Stimulated activated naive CD8-positive, alpha-beta T cell treated with anti-CD3 and anti-CD28 coated beads, Interleukin-15, Interleukin-2, amounts not matched to agents 100 ng/mL and 50 ng/mL, for 24 hours (primary cell): Measurements from ENCODE around the gene SFMBT1.

ENCODE experiments used
- H3K27ac Mint-ChIP-seq: one replicate; pipeline ENCODE4 v1.8.0; 2021; ENCODE audit warnings: mild to moderate bottlenecking, mixed read lengths
- H3K27me3 Mint-ChIP-seq: one replicate; pipeline ENCODE4 v1.8.0; 2021; ENCODE audit warnings: mixed read lengths
- H3K36me3 Mint-ChIP-seq: one replicate; pipeline ENCODE4 v1.8.0; 2021; ENCODE audit warnings: low read depth, mixed read lengths
- H3K4me1 Mint-ChIP-seq: one replicate; pipeline ENCODE4 v1.8.0; 2021; ENCODE audit warnings: low read depth, mixed read lengths
- H3K4me3 Mint-ChIP-seq: one replicate; pipeline ENCODE4 v1.8.0; 2021; ENCODE audit warnings: mild to moderate bottlenecking, mixed read lengths
- H3K9me3 Mint-ChIP-seq: one replicate; pipeline ENCODE4 v1.8.0; 2021; ENCODE audit warnings: mixed read lengths

SFMBT1 gene

GRCh38 chr3:53045518-53046170, at the start of gene SFMBT1:
TSS of gene SFMBT1 (minus strand) at chr3:53046073. CDS start at chr3:52969128, 76,945 bp downstream.
- peaks cover 45% of the 10 kb centered on the region for H3K4me1 Mint-ChIP-seq
- H3K36me3 Mint-ChIP-seq, result no peaks in the 10 kb centered on the region
- no peaks in the 10 kb centered on the region for H3K9me3 Mint-ChIP-seq
- H3K4me3 Mint-ChIP-seq, result peak within 1 kb of the TSS; percentile 92
- peak within 1 kb of the TSS; percentile 91 for H3K27ac Mint-ChIP-seq
- H3K27me3 Mint-ChIP-seq, result peaks cover 7% of the 10 kb centered on the region

- Mint-ChIP-seq H3K36me3 (peaks cover 54% of the 10 kb centered on the region), H3K9me3 (no peaks in the 10 kb centered on the region), H3K4me1 (no peaks in the 10 kb centered on the region), H3K4me3 (no peak overlapping the region), H3K27ac (no peak overlapping the region), H3K27me3 (no peaks in the 10 kb centered on the region)
These were observed 47.1 kb upstream of the SFMBT1 start for GRCh38 chr3:53092942-53093341.

DNA sequence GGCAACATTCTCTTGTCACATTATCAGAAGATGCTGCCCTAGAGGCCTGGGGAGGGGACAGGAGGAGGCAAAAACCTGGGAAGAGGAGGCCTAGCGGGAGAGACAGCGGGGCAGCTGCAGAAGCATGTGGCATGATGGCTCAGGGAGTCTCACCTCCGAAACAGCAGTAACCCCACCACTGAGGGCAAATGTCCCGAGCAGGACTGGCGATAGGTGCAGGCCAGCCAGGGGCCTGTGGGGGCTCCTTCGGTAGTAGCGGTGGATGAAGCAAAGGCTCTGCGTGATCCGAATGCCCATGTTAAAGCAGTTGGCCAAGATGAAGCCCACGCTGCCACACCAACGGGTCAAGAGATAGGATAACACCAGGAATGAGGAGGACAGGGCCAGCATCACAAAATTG, 46.3 kb upstream of the SFMBT1 start:
- H3K27ac Mint-ChIP-seq, result no peak overlapping the region
- H3K4me3 Mint-ChIP-seq, result no peak overlapping the region
- H3K36me3 Mint-ChIP-seq, result peaks cover 47% of the 10 kb centered on the region
- no peaks in the 10 kb centered on the region for H3K4me1 Mint-ChIP-seq
- no peaks in the 10 kb centered on the region for H3K27me3 Mint-ChIP-seq
- no peaks in the 10 kb centered on the region for H3K9me3 Mint-ChIP-seq

GRCh38 chr3:53091011-53091410, 45.1 kb upstream of the SFMBT1 start:
- Mint-ChIP-seq H3K36me3 (peaks cover 43% of the 10 kb centered on the region), H3K4me3 (no peak overlapping the region)

GRCh38 chr3:53089511-53089910, 43.6 kb upstream of the SFMBT1 start:
- H3K4me1 Mint-ChIP-seq, result no peaks in the 10 kb centered on the region
- no peak overlapping the region for H3K27ac Mint-ChIP-seq
- H3K9me3 Mint-ChIP-seq, result no peaks in the 10 kb centered on the region
- H3K4me3 Mint-ChIP-seq, result no peak overlapping the region
- H3K36me3 Mint-ChIP-seq, result peaks cover 39% of the 10 kb centered on the region
- H3K27me3 Mint-ChIP-seq, result no peaks in the 10 kb centered on the region

More at GRCh38 chr3:53091011-53091410, 45.1 kb upstream of the SFMBT1 start:
- H3K27ac Mint-ChIP-seq, result no peak overlapping the region
- H3K4me1 Mint-ChIP-seq, result no peaks in the 10 kb centered on the region
- H3K27me3 Mint-ChIP-seq, result no peaks in the 10 kb centered on the region
- no peaks in the 10 kb centered on the region for H3K9me3 Mint-ChIP-seq

DNA sequence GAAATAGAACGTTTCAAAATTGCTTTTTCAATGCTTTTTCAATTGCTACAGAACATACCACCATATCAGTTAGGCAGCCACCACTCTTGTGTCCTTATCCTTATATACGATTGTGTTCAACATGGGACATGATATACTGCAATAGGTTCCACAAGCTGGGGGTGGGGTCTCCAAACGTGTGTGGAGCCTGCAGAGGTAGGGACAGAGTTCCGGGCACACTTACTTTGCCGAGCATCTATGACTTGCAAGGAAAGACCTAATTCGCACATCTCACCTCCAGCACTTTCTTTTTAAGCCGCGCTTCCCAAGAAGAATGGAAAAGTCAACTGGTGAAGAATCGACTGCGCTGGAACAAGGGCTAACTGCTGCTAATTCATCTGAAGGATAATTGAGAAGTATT, 39.6 kb upstream of the SFMBT1 start:
- Mint-ChIP-seq H3K36me3 (peaks cover 7% of the 10 kb centered on the region), H3K27ac (no peak overlapping the region), H3K27me3 (no peaks in the 10 kb centered on the region), H3K4me3 (no peak overlapping the region), H3K9me3 (no peaks in the 10 kb centered on the region), H3K4me1 (no peaks in the 10 kb centered on the region)

DNA sequence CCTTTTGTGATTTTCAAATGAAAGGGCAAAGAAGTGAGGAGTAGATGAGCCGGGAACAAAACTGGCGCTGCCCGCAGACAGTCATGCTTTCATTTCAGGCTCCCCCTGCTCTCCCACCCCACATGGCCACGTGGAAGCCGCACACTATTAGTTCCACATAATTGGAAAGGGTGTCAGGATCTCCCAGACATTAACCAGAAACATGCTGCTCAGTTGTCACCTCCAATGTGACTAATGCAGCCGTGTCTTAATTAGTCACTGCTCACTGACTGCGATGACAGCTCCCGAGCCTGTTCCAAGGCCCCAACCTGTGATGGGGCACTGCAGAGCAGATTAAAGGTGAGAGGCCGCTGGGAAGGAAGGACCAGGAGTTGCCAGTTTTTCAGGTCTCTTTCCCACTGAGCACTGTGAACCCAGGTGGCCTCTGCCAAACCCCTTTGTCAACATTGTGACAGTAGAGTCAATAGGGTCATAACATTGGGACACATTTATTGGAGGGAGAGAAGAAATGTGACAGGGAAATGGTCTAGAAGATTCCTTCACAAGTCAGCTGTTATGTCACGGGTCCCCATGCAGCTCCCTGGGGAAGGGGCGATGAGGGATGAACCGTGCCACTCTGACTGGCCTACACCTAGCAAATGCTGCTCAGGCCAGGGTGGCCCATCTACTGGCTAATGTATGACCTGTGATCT, 38.6 kb upstream of the SFMBT1 start:
- Mint-ChIP-seq H3K9me3 (no peaks in the 10 kb centered on the region), H3K4me3 (no peak overlapping the region), H3K36me3 (peaks cover 5% of the 10 kb centered on the region), H3K4me1 (no peaks in the 10 kb centered on the region), H3K27ac (no peak overlapping the region), H3K27me3 (no peaks in the 10 kb centered on the region)

DNA sequence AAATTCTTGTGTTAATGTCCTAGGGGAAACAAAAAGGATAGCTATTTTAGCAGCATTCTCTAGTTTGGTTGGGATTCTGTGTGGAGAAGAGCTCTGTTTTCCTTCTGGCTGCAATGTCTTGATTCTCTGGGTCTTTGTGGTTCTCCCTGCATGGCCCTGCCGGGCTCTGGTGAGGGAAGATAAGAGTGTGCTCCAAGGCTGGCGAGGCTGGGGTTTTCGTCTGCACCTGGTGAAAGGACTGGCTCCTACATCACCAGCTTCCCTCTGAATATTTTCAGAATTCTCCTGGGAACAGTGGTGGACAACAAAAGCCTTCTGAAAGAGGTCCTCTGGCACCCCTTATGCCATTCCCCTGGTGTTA, 38.1 kb upstream of the SFMBT1 start:
- Mint-ChIP-seq H3K36me3 (peaks cover 3% of the 10 kb centered on the region), H3K9me3 (no peaks in the 10 kb centered on the region), H3K4me3 (no peak overlapping the region), H3K4me1 (no peaks in the 10 kb centered on the region), H3K27ac (no peak overlapping the region), H3K27me3 (no peaks in the 10 kb centered on the region)

DNA sequence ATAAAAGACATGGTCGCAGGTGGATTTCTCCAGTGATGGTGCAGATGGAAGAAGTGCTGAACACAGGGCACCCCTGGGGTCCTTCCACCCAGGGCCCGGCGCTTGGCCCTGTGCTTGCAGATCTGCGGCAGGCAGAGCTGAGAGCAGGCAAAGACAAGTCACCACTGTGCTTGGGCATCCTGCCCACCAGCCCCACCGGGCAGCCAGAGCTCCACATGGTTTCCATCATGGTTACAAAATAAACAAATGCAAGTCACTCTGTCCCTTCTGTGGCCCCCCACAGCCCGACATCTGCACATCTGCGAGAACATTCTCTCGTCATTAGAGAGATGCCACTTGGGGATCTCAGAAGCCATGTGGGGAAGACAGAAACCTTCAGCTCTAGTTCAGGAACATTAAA, 37.6 kb upstream of the SFMBT1 start:
- H3K36me3 Mint-ChIP-seq, result peaks cover 3% of the 10 kb centered on the region
- H3K9me3 Mint-ChIP-seq, result no peaks in the 10 kb centered on the region
- H3K27me3 Mint-ChIP-seq, result no peaks in the 10 kb centered on the region
- no peaks in the 10 kb centered on the region for H3K4me1 Mint-ChIP-seq
- H3K4me3 Mint-ChIP-seq, result no peak overlapping the region
- no peak overlapping the region for H3K27ac Mint-ChIP-seq

- H3K4me1 Mint-ChIP-seq, result no peaks in the 10 kb centered on the region
- H3K36me3 Mint-ChIP-seq, result no peaks in the 10 kb centered on the region
- no peak overlapping the region for H3K27ac Mint-ChIP-seq
- no peak overlapping the region for H3K4me3 Mint-ChIP-seq
- no peaks in the 10 kb centered on the region for H3K27me3 Mint-ChIP-seq
- no peaks in the 10 kb centered on the region for H3K9me3 Mint-ChIP-seq
These were observed 36.9 kb upstream of the SFMBT1 start for GRCh38 chr3:53082736-53083135.

GRCh38 chr3:53081318-53081717, 35.4 kb upstream of the SFMBT1 start:
- Mint-ChIP-seq H3K36me3 (no peaks in the 10 kb centered on the region), H3K27me3 (no peaks in the 10 kb centered on the region), H3K4me1 (no peaks in the 10 kb centered on the region), H3K27ac (no peak overlapping the region), H3K9me3 (no peaks in the 10 kb centered on the region), H3K4me3 (no peak overlapping the region)

- H3K4me3 Mint-ChIP-seq, result no peak overlapping the region
- H3K27me3 Mint-ChIP-seq, result no peaks in the 10 kb centered on the region
- H3K4me1 Mint-ChIP-seq, result no peaks in the 10 kb centered on the region
- H3K27ac Mint-ChIP-seq, result no peak overlapping the region
- H3K9me3 Mint-ChIP-seq, result no peaks in the 10 kb centered on the region
- H3K36me3 Mint-ChIP-seq, result no peaks in the 10 kb centered on the region
These were observed 34.8 kb upstream of the SFMBT1 start for GRCh38 chr3:53080612-53081205.

DNA sequence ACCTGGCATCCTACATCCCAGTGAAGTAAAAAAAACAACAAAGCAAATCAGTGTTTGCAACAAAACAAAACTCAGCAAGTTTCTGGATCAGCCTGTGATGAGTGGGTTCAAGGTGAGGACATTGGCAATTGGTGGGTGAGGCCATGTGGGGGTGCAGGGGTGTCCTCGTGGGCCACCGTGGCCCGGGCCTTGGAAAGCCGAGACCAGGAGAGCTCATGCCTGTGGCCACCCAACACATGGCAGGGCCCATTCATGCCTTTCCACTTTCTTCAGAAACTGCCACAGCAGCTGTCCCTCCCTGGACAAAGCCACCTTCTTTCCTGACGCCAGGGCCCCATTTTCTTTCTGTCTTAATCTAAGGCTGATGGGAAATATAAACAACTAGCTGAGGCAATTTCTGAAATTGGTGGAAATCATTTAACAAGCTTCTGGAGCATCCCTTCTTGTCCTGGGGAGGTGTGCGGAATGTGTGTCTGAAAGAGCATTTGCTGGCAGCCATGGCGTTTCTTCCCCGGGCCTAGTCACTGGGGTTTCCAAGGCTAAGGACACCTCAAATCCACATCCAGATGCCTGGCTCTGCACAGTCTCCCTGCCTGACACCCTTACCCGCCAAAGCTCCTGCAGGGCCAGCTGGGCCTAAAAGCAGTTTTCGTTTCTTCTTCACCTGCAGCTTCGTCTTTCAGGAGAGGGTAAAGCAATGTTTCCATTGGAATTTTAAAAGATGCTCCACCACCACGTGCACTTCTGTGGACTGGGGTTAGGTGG, 34.1 kb upstream of the SFMBT1 start:
- Mint-ChIP-seq H3K9me3 (no peaks in the 10 kb centered on the region), H3K27ac (no peak overlapping the region), H3K36me3 (no peaks in the 10 kb centered on the region), H3K4me1 (no peaks in the 10 kb centered on the region), H3K27me3 (no peaks in the 10 kb centered on the region), H3K4me3 (no peak overlapping the region)

DNA sequence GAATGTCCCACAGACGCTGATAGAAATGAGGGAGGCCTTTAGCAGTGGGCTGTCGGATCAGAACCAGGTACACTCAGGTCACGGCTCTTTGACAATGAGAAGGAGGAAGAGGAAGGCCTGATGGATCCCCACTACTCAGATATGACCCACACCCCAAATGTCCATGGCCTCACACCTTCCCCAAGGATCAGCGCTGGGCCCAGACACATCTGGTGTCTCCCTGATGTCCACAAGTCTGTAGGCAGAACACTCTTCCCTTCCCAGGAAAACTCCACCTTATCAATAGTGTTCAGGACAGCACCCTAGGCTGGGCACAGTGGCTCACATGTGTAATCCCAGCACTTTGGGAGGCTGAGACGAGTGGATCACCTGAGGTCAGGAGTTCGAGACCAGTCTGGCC, 33.3 kb upstream of the SFMBT1 start:
- no peak overlapping the region for H3K27ac Mint-ChIP-seq

GRCh38 chr3:53078656-53079055, 32.8 kb upstream of the SFMBT1 start:
- no peaks in the 10 kb centered on the region for H3K4me1 Mint-ChIP-seq
- H3K27me3 Mint-ChIP-seq, result no peaks in the 10 kb centered on the region
- no peaks in the 10 kb centered on the region for H3K9me3 Mint-ChIP-seq
- H3K4me3 Mint-ChIP-seq, result no peak overlapping the region
- H3K27ac Mint-ChIP-seq, result no peak overlapping the region
- H3K36me3 Mint-ChIP-seq, result no peaks in the 10 kb centered on the region

More for the DNA sequence above, 33.3 kb upstream of the SFMBT1 start:
- H3K4me3 Mint-ChIP-seq, result no peak overlapping the region
- no peaks in the 10 kb centered on the region for H3K4me1 Mint-ChIP-seq
- no peaks in the 10 kb centered on the region for H3K9me3 Mint-ChIP-seq
- H3K36me3 Mint-ChIP-seq, result no peaks in the 10 kb centered on the region
- H3K27me3 Mint-ChIP-seq, result no peaks in the 10 kb centered on the region
